ENCODE data around the gene CTR9.

Gene CTR9

GRCh38 chr11:10828402-10828801 is 77.4 kb downstream of the CTR9 start:
- no peak for DNase-seq

GRCh38 chr11:10829139-10829538 is 78.1 kb downstream of the CTR9 start:
- Mint-ChIP-seq H3K4me1 (ENCODE audit: low read depth in 2 of 2) (peaks cover 0 to 2% of the 10 kb centered on the region in 2 donors), H3K27me3 (peaks cover 0 to 17% of the 10 kb centered on the region in 2 donors), H3K36me3 (ENCODE audit: insufficient read depth) (no peaks in the 10 kb centered on the region), H3K4me3 (no peak overlapping the region), H3K9me3 (no peaks in the 10 kb centered on the region), H3K27ac (no peak overlapping the region)
- no peak for ATAC-seq (replicated peaks)
- no peak for DNase-seq

More at GRCh38 chr11:10828402-10828801, 77.4 kb downstream of the CTR9 start:
- Mint-ChIP-seq H3K27me3 (peaks cover 0 to 17% of the 10 kb centered on the region in 2 donors), H3K4me1 (ENCODE audit: low read depth in 2 of 2) (peaks cover 0 to 2% of the 10 kb centered on the region in 2 donors), H3K4me3 (no peak overlapping the region), H3K9me3 (no peaks in the 10 kb centered on the region), H3K36me3 (ENCODE audit: insufficient read depth) (no peaks in the 10 kb centered on the region), H3K27ac (no peak overlapping the region)
- ATAC-seq (replicated peaks): no peak
